Brain microvascular endothelial cell (primary cell): ENCODE results near the gene EYA2.

Source experiments
- DNase-seq: peaks from one replicate; pipeline ENCODE4 v3.0.0-alpha.2; 2020
- H3K27ac ChIP-seq: fragments of 250-450 bp; sonication (Bioruptor Pico); 2 replicates; pipeline ENCODE4 v1.5.1; 2020; ENCODE audit warnings: mild to moderate bottlenecking, moderate library complexity
- H3K27me3 ChIP-seq: fragments of 250-450 bp; sonication (Bioruptor Pico); replicated peaks from 2 replicates; pipeline ENCODE4 v1.5.1; 2020; ENCODE audit warnings: mild to moderate bottlenecking
- H3K36me3 ChIP-seq: fragments of 250-450 bp; sonication (Bioruptor Pico); replicated peaks from 2 replicates; pipeline ENCODE4 v1.5.1; 2020; ENCODE audit warnings: mild to moderate bottlenecking
- H3K4me3 ChIP-seq: 2 replicates; pipeline ENCODE4 v1.5.1; 2011; ENCODE audit warnings: low read depth, mild to moderate bottlenecking, control low read depth, low read length, moderate library complexity
- in situ Hi-C: cut with HindIII; loops from 2 replicates; pipeline ENCODE4 v1.10.0; 2017; ENCODE audit warnings: low sequenced_read_pairs, low pct_ligation_motif_present
- TF ChIP-seq, protein P1 (sequence below): IDR thresholded peaks from 2 replicates; pipeline ENCODE4 v1.5.1; 2011; ENCODE audit warnings: low read depth, mild to moderate bottlenecking, moderate library complexity, low read length, control low read depth, inconsistent platforms; ENCODE audit errors: missing control alignments

The EYA2 gene

DNA sequence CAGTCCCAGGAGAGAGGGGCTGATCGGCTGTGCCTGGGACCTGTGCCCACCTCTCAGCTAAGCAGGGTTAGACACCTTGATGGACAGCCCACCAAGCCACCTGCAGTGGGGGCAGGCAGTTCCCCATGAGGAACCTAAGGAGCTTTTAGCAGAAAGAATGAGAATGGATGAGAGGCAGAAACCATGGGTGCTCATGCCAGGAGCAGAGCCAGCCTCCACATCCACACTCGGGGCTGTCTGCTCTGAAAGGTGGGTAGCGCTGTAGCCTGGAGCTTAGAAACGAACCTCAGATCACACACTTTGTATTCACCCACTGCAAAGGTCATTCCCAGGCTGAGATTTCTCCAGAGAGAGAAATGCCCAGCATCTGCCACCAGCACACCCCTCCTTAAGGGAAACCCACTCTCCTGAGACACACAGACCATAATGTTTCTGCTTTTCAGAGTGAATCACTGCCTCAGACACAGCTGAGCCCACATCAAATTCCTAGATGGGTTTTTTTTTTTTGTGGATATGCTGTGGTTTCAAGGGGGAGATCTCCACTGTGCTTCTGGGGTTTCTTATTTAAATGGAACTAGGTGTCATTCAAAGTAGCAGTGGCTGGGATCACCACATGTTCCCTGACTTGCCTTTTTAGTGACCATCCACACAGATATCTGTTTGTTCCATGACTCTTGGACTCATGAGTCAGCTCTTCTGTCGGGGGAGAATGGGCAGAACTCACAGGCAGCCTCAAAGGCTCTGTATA lies 218.9 kb downstream of the EYA2 start:
- Histone ChIP-seq H3K27ac (no peak overlapping the region), H3K27me3 (no peaks in the 10 kb centered on the region)
- DNase-seq: no peak

DNA sequence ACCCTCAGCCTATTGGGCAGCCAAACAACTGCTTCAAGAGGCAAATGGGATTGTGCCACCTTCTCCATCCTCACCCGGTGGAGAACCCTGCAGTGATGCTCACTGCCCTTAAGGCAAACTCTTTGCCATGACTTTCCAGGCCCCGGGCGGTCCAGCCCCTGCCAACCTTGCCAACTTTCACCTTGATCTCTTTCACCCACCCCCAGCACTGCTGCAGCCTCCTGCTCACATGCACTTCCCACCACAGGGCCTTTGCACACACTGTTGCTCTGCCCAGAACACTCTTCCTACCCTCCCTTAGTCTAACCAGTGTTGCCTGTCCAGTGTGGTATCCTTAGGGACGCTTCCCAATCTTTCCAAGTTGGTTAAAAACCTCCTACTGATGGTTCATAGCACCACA lies 221.1 kb downstream of the EYA2 start:
- H3K27me3 ChIP-seq: no peaks in the 10 kb centered on the region
- in situ Hi-C loops: no loop called here
- no peak overlapping the region for H3K27ac ChIP-seq
- TF ChIP-seq, protein P1, sequence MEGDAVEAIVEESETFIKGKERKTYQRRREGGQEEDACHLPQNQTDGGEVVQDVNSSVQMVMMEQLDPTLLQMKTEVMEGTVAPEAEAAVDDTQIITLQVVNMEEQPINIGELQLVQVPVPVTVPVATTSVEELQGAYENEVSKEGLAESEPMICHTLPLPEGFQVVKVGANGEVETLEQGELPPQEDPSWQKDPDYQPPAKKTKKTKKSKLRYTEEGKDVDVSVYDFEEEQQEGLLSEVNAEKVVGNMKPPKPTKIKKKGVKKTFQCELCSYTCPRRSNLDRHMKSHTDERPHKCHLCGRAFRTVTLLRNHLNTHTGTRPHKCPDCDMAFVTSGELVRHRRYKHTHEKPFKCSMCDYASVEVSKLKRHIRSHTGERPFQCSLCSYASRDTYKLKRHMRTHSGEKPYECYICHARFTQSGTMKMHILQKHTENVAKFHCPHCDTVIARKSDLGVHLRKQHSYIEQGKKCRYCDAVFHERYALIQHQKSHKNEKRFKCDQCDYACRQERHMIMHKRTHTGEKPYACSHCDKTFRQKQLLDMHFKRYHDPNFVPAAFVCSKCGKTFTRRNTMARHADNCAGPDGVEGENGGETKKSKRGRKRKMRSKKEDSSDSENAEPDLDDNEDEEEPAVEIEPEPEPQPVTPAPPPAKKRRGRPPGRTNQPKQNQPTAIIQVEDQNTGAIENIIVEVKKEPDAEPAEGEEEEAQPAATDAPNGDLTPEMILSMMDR: no peak
- no peak for DNase-seq
- no peak overlapping the region for H3K4me3 ChIP-seq
- no peaks in the 10 kb centered on the region for H3K36me3 ChIP-seq

More for the DNA sequence above, 218.9 kb downstream of the EYA2 start:
- TF ChIP-seq, protein P1: no peak
- Histone ChIP-seq H3K4me3 (no peak overlapping the region), H3K36me3 (no peaks in the 10 kb centered on the region)
- in situ Hi-C loops: no loop called here

DNA sequence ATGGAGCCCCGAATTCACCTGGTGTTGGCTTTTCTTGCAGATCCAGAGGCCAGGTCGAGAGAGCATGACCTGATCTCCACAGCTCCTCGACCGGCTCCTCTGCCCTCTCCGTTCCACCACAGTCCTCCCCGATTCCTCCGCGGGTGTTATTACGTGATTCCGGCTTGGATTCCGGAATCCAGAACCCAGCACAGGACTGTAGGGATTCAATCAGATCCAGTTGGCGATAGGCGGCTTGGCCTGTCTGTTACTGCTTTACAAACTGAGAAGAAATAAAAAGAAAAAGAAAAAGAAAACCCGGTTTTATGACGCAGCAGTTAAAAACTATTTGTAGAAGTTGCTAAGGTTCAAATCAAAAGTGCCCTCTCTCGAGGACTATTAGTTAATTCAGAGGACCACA lies 222.7 kb downstream of the EYA2 start:
- TF ChIP-seq, protein P1: no peak
- Histone ChIP-seq H3K36me3 (no peaks in the 10 kb centered on the region), H3K4me3 (no peak overlapping the region), H3K27ac (no peak overlapping the region), H3K27me3 (no peaks in the 10 kb centered on the region)
- no peak for DNase-seq
- in situ Hi-C loops: no loop called here

DNA sequence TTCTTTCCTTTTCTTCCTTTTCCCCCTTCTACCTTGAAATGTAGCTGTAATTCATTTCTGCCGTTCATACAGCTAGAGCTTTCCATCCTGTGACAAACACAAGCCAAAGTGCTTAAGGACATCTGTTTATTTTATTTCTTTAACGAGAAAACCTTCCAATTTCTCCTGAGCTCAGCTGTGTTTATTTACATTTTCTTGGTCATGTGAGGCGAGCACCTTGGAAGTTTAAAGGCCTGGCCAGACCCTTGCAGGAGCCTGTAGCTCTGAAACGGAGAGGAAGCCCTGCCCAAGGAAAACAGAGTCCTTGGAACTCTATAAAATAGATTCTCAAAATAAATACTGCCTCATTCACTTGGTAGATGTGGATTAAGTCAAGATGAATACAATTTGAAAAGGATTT lies 223.1 kb downstream of the EYA2 start:
- DNase-seq: no peak
- TF ChIP-seq, protein P1: no peak
- Histone ChIP-seq H3K27me3 (no peaks in the 10 kb centered on the region), H3K27ac (no peak overlapping the region), H3K4me3 (no peak overlapping the region), H3K36me3 (no peaks in the 10 kb centered on the region)
- in situ Hi-C loops: no loop called here

DNA sequence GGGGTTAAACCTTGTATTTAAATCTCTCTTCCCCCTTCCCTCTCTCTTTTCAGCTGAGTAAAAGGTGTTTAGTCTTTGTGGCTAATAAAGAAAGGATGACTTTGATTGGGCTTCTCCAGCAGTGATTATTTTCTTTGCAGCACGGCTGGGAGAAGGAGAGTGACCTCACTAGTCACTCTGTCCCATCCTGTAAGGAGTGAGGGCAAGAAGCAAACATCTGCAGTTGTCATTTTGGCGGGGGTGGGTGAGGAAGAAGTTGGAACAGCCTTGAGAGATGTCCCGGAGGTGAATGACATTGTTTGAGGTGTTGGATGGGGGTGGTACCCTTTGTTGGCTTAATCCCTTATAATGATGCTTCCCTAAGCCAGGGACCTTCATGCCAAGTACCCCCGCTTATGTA lies 223.6 kb downstream of the EYA2 start:
- Histone ChIP-seq H3K27ac (no peak overlapping the region), H3K36me3 (no peaks in the 10 kb centered on the region), H3K27me3 (no peaks in the 10 kb centered on the region), H3K4me3 (no peak overlapping the region)
- in situ Hi-C loops: no loop called here
- DNase-seq: no peak
- TF ChIP-seq, protein P1: no peak

DNA sequence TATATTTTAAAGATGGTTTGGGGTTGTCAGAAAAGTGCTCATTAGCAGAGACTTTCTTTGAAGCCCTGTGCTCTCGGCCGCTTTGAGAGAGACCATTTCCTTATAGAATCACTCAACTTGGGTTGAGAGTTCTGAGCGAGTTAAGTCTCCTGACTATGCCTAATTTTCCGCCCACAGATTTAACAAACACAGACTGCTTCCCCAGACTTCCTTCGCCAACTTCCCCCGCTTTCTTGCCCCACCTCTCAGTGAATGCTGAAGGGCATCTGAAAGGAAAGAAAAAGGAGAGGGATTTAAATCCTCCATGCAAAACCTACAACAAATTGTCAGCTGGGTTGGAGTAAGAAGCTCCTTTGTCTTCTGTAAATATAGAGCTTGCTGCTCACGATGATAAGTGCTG lies 224.0 kb downstream of the EYA2 start:
- Histone ChIP-seq H3K36me3 (no peaks in the 10 kb centered on the region), H3K27ac (no peak overlapping the region), H3K4me3 (no peak overlapping the region), H3K27me3 (no peaks in the 10 kb centered on the region)
- TF ChIP-seq, protein P1: no peak
- in situ Hi-C loops: no loop called here
- DNase-seq: no peak
